PC-3 (cell line): ENCODE results near the gene ASMTL. TPM values are rescaled to one million over a fixed set of nuclear protein-coding genes. Genes with fewer than 3 reads are reported as not detected.

Source experiments
- ATAC-seq: fragments of 200-7000 bp; cut with Tn5 transposase; 2 replicates; pipeline ENCODE4 v1.9.1; 2020; ENCODE audit warnings: mild to moderate bottlenecking, moderate library complexity
- BruUV-seq: library from RNA; stranded (reverse); fragments of 400-500 nt; replicated peaks from 2 replicates; lab custom pipeline; 2021; lab: Mats Ljungman, UMichigan
- CTCF ChIA-PET: fragments of 300-600 bp; sonication (Branson Sonifier 250); formaldehyde crosslinking; loops from one replicate; lab custom pipeline; 2022; ENCODE audit warnings: antibody characterized with exemption; lab: Charles Lee
- POLR2A ChIA-PET: fragments of 300-600 bp; sonication (Branson Sonifier 250); formaldehyde crosslinking; loops from one replicate; lab custom pipeline; 2022; ENCODE audit warnings: antibody characterized with exemption; ENCODE audit not compliant: unreplicated experiment; lab: Charles Lee
- DNase-seq: peaks from one replicate; pipeline ENCODE4 v3.0.0-alpha.2; 2015
- H2AFZ ChIP-seq: fragments of 300-600 bp; sonication (generic); 2 replicates; pipeline ENCODE4 v1.6.0; 2016; ENCODE audit warnings: antibody characterized with exemption, low read length
- H3F3A ChIP-seq: fragments of 300-600 bp; sonication (generic); one replicate; pipeline ENCODE4 v1.6.0; 2017; ENCODE audit warnings: antibody characterized with exemption, low read length, control low read depth, mild to moderate bottlenecking; ENCODE audit not compliant: unreplicated experiment
- H3K27ac ChIP-seq: fragments of 300-600 bp; sonication (generic); 2 replicates; pipeline ENCODE4 v1.5.1; 2016; ENCODE audit warnings: mild to moderate bottlenecking, low read length
- H3K27me3 ChIP-seq: fragments of 300-600 bp; sonication (generic); 2 replicates; pipeline ENCODE4 v1.6.1; 2016; ENCODE audit warnings: low read length, mixed read lengths
- H3K36me3 ChIP-seq: fragments of 300-600 bp; sonication (generic); 2 replicates; pipeline ENCODE4 v1.6.1; 2016; ENCODE audit warnings: low read depth, mixed run types, low read length, mixed read lengths
- H3K4me1 ChIP-seq: fragments of 300-600 bp; sonication (generic); 2 replicates; pipeline ENCODE4 v1.5.1; 2016; ENCODE audit warnings: low read length; ENCODE audit not compliant: insufficient read depth
- H3K4me2 ChIP-seq: fragments of 300-600 bp; sonication (generic); 2 replicates; pipeline ENCODE4 v1.6.0; 2016; ENCODE audit warnings: low read length
- H3K4me3 ChIP-seq: fragments of 300-600 bp; sonication (generic); 2 replicates; pipeline ENCODE4 v1.5.1; 2016; ENCODE audit warnings: mild to moderate bottlenecking, low read length, mixed read lengths
- H3K79me2 ChIP-seq: fragments of 300-600 bp; sonication (generic); 2 replicates; pipeline ENCODE4 v1.6.1; 2017; ENCODE audit warnings: low read length, mixed read lengths
- H3K9ac ChIP-seq: fragments of 300-600 bp; sonication (generic); 2 replicates; pipeline ENCODE4 v1.6.0; 2016; ENCODE audit warnings: mild to moderate bottlenecking, low read length
- H3K9me2 ChIP-seq: fragments of 300-600 bp; sonication (generic); replicated peaks from 2 replicates; pipeline ENCODE4 v1.6.1; 2016; ENCODE audit warnings: mixed run types, low read length, mixed read lengths
- H3K9me3 ChIP-seq: fragments of 300-600 bp; sonication (generic); 2 replicates; pipeline ENCODE4 v1.6.1; 2016; ENCODE audit warnings: low read length, mixed read lengths
- H4K20me1 ChIP-seq: fragments of 300-600 bp; sonication (generic); 2 replicates; pipeline ENCODE4 v1.6.1; 2016; ENCODE audit warnings: low read length, mixed read lengths
- CTCF ChIP-seq: fragments of 300-600 bp; sonication (generic); conservative IDR thresholded peaks from 2 replicates; pipeline ENCODE4 v1.5.1; 2017; ENCODE audit warnings: antibody characterized with exemption, low read depth, mild to moderate bottlenecking, low read length
- EZH2 ChIP-seq: fragments of 300-600 bp; sonication (generic); IDR thresholded peaks from one replicate; pipeline ENCODE4 v1.6.1; 2017; ENCODE audit warnings: antibody characterized with exemption, mild to moderate bottlenecking, low read length; ENCODE audit not compliant: unreplicated experiment
- EZH2phosphoT487 ChIP-seq: fragments of 300-600 bp; sonication (generic); IDR thresholded peaks from 2 replicates; pipeline ENCODE4 v1.6.1; 2018; ENCODE audit warnings: mild to moderate bottlenecking, antibody characterized with exemption, low read length, borderline replicate concordance
- intact Hi-C: fragments of 100-400 bp; cut with micrococcal nuclease; formaldehyde crosslinking; loops from 2 replicates; pipeline ENCODE4 v1.9.0; 2023
- total RNA-seq: library from RNA; depleted of rRNA; stranded (reverse); fragments of >200 nt; gene quantifications from 2 replicates; pipeline ENCODE4 v1.2.3, GENCODE V29; 2014

The ASMTL gene
- total RNA-seq, 1 experiment from 2014 or later = 6.7 TPM

GRCh38 chrX:1392376-1393068, 60.2 kb downstream of the ASMTL start:
- Histone ChIP-seq H3K4me2 (peak overlapping the region; percentile 90), H4K20me1 (peaks cover 39% of the 10 kb centered on the region), H3K4me3 (peak overlapping the region; percentile 74), H2AFZ (peak overlapping the region; percentile 69), H3F3A (no peaks in the 10 kb centered on the region), H3K36me3 (peaks cover 32% of the 10 kb centered on the region), H3K9me2 (no peaks in the 10 kb centered on the region), H3K79me2 (peaks cover 70% of the 10 kb centered on the region), H3K4me1 (peaks cover 6% of the 10 kb centered on the region; the same call in 1 of the 2 replicates), H3K9me3 (no peaks in the 10 kb centered on the region), H3K27me3 (no peaks in the 10 kb centered on the region), H3K27ac (peak overlapping the region; percentile 97), H3K9ac (peak overlapping the region; percentile 100)
- ChIA-PET POLR2A (no interaction called here), CTCF (no interaction called here)
- peak; percentile 53 for ATAC-seq
- intact Hi-C loops = no loop called here
- no TSS peak for BruUV-seq
- TF ChIP-seq CTCF = no peak
- DNase-seq = peak; percentile 45

GRCh38 chrX:1391707-1392375, 60.9 kb downstream of the ASMTL start, which contains the start of gene SLC25A6:
SLC25A6 (minus strand) TSS chrX:1392113; CDS start chrX:1392009, 104 bp downstream.
- ATAC-seq (peak; percentile 96), DNase-seq (peak; percentile 94)
- H3K4me1 ChIP-seq = peaks cover 6% of the 10 kb centered on the region; the same call in 1 of the 2 replicates
- H3K27me3 ChIP-seq = no peaks in the 10 kb centered on the region
- H3K27ac ChIP-seq = peak within 1 kb of the TSS; percentile 97
- intact Hi-C loops = no loop called here
- peak within 1 kb of the TSS; percentile 96 for H3K4me2 ChIP-seq
- peak within 1 kb of the TSS; percentile 100 for H3K9ac ChIP-seq
- POLR2A ChIA-PET = no interaction called here
- no peaks in the 10 kb centered on the region for H3F3A ChIP-seq
- H4K20me1 ChIP-seq = peaks cover 46% of the 10 kb centered on the region
- peak within 1 kb of the TSS; percentile 97 for H3K4me3 ChIP-seq
- peak within 1 kb of the TSS; percentile 69 for H2AFZ ChIP-seq
- no peaks in the 10 kb centered on the region for H3K9me3 ChIP-seq
- no peaks in the 10 kb centered on the region for H3K9me2 ChIP-seq
- H3K36me3 ChIP-seq = peaks cover 39% of the 10 kb centered on the region
- BruUV-seq = no TSS peak
- CTCF ChIA-PET = no interaction called here
- no peak for TF ChIP-seq EZH2
- no peak for TF ChIP-seq EZH2phosphoT487
- TF ChIP-seq CTCF = no peak
- H3K79me2 ChIP-seq = peaks cover 72% of the 10 kb centered on the region

- H3K79me2 ChIP-seq = peaks cover 72% of the 10 kb centered on the region
- peak overlapping the region; percentile 100 for H3K9ac ChIP-seq
- peaks cover 51% of the 10 kb centered on the region for H4K20me1 ChIP-seq
- H3K36me3 ChIP-seq = peaks cover 44% of the 10 kb centered on the region
- peak; percentile 76 for DNase-seq
- H3K27ac ChIP-seq = peak overlapping the region; percentile 96
- peaks cover 6% of the 10 kb centered on the region; the same call in 1 of the 2 replicates for H3K4me1 ChIP-seq
- peak overlapping the region; percentile 96 for H3K4me2 ChIP-seq
- no peaks in the 10 kb centered on the region for H3K9me3 ChIP-seq
- H3K27me3 ChIP-seq = no peaks in the 10 kb centered on the region
- H2AFZ ChIP-seq = no peak overlapping the region
- no peaks in the 10 kb centered on the region for H3K9me2 ChIP-seq
- TF ChIP-seq EZH2phosphoT487 (no peak), EZH2 (no peak), CTCF (no peak)
- intact Hi-C loops = no loop called here
- peak overlapping the region; percentile 97 for H3K4me3 ChIP-seq
- ChIA-PET POLR2A (no interaction called here), CTCF (no interaction called here)
- BruUV-seq = TSS peak; percentile 36
- H3F3A ChIP-seq = no peaks in the 10 kb centered on the region
- ATAC-seq = no peak; the same call in 1 of the 2 replicates
These were observed 61.4 kb downstream of the ASMTL start for GRCh38 chrX:1391370-1391706.
